ENCODE data around the gene RAB11B. TPM values are rescaled to one million over a fixed set of nuclear protein-coding genes. Genes with fewer than 3 reads are reported as not detected.

RAB11B gene
- total RNA-seq, 3 donors from 2014 or later (not counting 1 experiment from before 2014, with no cell fraction given), result 101 to 116 (median 108) TPM

- Mint-ChIP-seq H3K36me3 (no peaks in the 10 kb centered on the region), H3K27me3 (ENCODE audit: low read depth in 2 of 2) (peaks cover 0 to 7% of the 10 kb centered on the region in 2 donors)
Observed at GRCh38 chr19:8360196-8360595, 30.0 kb upstream of the RAB11B start.

DNA sequence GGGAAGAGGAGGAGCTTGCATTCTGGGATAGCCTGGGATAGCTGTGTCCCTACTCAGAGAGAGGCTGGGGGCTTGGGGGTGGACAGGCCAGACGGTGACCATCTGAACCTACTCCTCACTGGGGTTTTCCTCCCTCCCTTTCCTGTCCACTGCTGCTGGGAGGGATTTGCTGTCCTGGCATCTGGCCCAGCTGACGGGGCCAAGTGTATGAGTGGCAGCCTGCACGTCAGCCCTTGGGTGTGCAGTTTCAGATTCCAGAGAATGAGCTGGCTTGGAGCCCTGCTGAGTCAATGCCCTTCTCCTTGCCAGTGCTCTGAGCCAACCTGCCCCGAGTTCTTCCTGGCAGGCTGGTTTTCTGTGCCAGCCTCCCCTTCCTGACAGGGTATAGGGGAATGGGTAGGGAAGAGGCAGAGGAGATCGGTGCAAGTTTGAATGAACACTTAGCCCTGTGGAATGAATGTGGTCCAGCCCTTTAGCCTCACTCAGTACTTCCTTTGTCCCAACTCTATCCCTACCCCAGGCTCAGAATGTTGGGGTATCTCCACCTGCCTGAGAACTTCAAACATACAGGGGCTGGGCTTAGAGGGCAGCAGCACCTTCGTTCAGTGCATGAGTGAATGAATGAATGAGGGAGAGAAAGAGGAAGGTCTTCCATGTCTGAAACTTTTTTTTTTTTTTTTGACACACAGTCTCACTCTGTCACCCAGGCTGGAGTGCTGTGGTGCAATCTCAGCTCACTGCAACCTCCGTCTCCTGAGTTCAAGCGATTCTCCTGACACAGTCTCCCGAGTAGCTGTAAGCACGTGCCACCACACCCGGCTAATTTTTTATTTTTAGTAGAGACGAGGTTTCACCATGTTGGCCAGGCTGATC lies 28.0 kb upstream of the RAB11B start:
- Histone ChIP-seq H3K27me3 (ENCODE audit: control insufficient read depth, insufficient read depth, low read length) (peaks cover 5% of the 10 kb centered on the region), H3K4me1 (ENCODE audit: control insufficient read depth, insufficient read depth, low read length) (peaks cover 18% of the 10 kb centered on the region), H3K27ac (ENCODE audit: low read length) (no peak overlapping the region), H3K9me3 (ENCODE audit: control insufficient read depth, insufficient read depth, low read length) (no peaks in the 10 kb centered on the region), H3K36me3 (ENCODE audit: control insufficient read depth, insufficient read depth, low read length) (no peaks in the 10 kb centered on the region), H3K4me3 (ENCODE audit: low read length) (no peak overlapping the region)
- Mint-ChIP-seq H3K36me3 (no peaks in the 10 kb centered on the region), H3K9me3 (no peaks in the 10 kb centered on the region), H3K27ac (no peak overlapping the region), H3K4me3 (no peak overlapping the region), H3K4me1 (peaks cover 6 to 17% of the 10 kb centered on the region in 2 donors), H3K27me3 (ENCODE audit: low read depth in 2 of 2) (peaks cover 8 to 16% of the 10 kb centered on the region in 2 donors)
- TF ChIP-seq, protein P1, sequence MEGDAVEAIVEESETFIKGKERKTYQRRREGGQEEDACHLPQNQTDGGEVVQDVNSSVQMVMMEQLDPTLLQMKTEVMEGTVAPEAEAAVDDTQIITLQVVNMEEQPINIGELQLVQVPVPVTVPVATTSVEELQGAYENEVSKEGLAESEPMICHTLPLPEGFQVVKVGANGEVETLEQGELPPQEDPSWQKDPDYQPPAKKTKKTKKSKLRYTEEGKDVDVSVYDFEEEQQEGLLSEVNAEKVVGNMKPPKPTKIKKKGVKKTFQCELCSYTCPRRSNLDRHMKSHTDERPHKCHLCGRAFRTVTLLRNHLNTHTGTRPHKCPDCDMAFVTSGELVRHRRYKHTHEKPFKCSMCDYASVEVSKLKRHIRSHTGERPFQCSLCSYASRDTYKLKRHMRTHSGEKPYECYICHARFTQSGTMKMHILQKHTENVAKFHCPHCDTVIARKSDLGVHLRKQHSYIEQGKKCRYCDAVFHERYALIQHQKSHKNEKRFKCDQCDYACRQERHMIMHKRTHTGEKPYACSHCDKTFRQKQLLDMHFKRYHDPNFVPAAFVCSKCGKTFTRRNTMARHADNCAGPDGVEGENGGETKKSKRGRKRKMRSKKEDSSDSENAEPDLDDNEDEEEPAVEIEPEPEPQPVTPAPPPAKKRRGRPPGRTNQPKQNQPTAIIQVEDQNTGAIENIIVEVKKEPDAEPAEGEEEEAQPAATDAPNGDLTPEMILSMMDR (IDR thresholded peaks at IDR 0.05), result no peak
- DNase-seq, result no peak
- no peak for ATAC-seq
- 59% methylated on average over 10 of the region's 12 CpGs for WGBS (ENCODE audit: insufficient coverage)
- intact Hi-C loops (cut with micrococcal nuclease), result no loop called here

More at GRCh38 chr19:8360196-8360595, 30.0 kb upstream of the RAB11B start:
- WGBS (ENCODE audit: insufficient coverage), result 81% methylated on average over 7 of the region's 8 CpGs
- H3K4me1 Mint-ChIP-seq, result peaks cover 6 to 14% of the 10 kb centered on the region in 2 donors
- H3K4me3 ChIP-seq (ENCODE audit: low read length), result no peak overlapping the region
- ATAC-seq (no peak), DNase-seq (no peak)
- no peaks in the 10 kb centered on the region for H3K9me3 Mint-ChIP-seq
- TF ChIP-seq, protein P1 (IDR thresholded peaks at IDR 0.05), result no peak
- intact Hi-C loops (cut with micrococcal nuclease), result no loop called here
- H3K27me3 ChIP-seq (ENCODE audit: control insufficient read depth, insufficient read depth, low read length), result peaks cover 2% of the 10 kb centered on the region
- peaks cover 21% of the 10 kb centered on the region for H3K4me1 ChIP-seq (ENCODE audit: control insufficient read depth, insufficient read depth, low read length)
- H3K36me3 ChIP-seq (ENCODE audit: control insufficient read depth, insufficient read depth, low read length), result no peaks in the 10 kb centered on the region
- H3K4me3 Mint-ChIP-seq, result no peak overlapping the region
- no peaks in the 10 kb centered on the region for H3K9me3 ChIP-seq (ENCODE audit: control insufficient read depth, insufficient read depth, low read length)
- H3K27ac Mint-ChIP-seq, result no peak overlapping the region
- no peak overlapping the region for H3K27ac ChIP-seq (ENCODE audit: low read length)

DNA sequence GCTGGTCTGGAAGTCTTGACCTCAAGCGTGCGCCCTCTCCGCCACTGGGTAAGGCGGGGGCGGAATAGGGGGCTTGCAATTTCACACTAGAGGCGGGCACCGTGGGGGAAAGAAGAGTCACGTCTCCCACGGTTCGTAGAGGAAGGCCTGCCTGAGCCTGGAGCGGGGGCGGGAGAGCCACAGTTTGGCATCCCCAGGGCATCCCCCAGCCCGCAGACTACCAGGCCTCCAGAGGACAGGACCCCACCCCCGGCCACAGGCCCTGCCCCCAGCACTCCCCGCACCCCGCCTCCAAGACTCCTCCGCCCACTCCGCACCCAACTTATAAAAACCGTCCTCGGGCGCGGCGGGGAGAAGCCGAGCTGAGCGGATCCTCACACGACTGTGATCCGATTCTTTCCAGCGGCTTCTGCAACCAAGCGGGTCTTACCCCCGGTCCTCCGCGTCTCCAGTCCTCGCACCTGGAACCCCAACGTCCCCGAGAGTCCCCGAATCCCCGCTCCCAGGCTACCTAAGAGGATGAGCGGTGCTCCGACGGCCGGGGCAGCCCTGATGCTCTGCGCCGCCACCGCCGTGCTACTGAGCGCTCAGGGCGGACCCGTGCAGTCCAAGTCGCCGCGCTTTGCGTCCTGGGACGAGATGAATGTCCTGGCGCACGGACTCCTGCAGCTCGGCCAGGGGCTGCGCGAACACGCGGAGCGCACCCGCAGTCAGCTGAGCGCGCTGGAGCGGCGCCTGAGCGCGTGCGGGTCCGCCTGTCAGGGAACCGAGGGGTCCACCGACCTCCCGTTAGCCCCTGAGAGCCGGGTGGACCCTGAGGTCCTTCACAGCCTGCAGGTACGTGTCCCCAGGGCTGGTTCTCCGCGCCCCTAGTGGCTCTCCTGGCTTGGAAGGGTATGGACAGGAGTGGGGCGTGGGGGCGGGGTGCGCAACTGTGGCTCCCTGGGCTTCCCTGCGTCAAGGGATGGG lies 26.1 kb upstream of the RAB11B start, which contains the start of gene ANGPTL4:
TSS of gene ANGPTL4 (plus strand) at position 353 of the 969 bp plus-strand sequence. CDS start at position 520, 167 bp downstream.
- H3K4me1 Mint-ChIP-seq, result peaks cover 6 to 17% of the 10 kb centered on the region in 2 donors
- peaks cover 18% of the 10 kb centered on the region for H3K4me1 ChIP-seq (ENCODE audit: control insufficient read depth, insufficient read depth, low read length)
- 4% methylated on average over 81 of the region's 81 CpGs for WGBS (ENCODE audit: insufficient coverage)
- H3K4me3 ChIP-seq (ENCODE audit: low read length), result no peak within 1 kb of the TSS
- H3K27ac Mint-ChIP-seq, result peak within 1 kb of the TSS in 1 of 2 donors; percentile 42
- H3K27me3 Mint-ChIP-seq (ENCODE audit: low read depth in 2 of 2), result peaks cover 8 to 23% of the 10 kb centered on the region in 2 donors
- no peak within 1 kb of the TSS for H3K27ac ChIP-seq (ENCODE audit: low read length)
- H3K36me3 ChIP-seq (ENCODE audit: control insufficient read depth, insufficient read depth, low read length), result no peaks in the 10 kb centered on the region
- no peaks in the 10 kb centered on the region for H3K9me3 Mint-ChIP-seq
- ATAC-seq, result peak; percentile 49 to 81 (median 76)
- intact Hi-C loops (cut with micrococcal nuclease), result no loop called here
- H3K27me3 ChIP-seq (ENCODE audit: control insufficient read depth, insufficient read depth, low read length), result peaks cover 6% of the 10 kb centered on the region
- H3K36me3 Mint-ChIP-seq, result no peaks in the 10 kb centered on the region
- peak within 1 kb of the TSS; percentile 85 for H3K4me3 Mint-ChIP-seq
- DNase-seq, result peak in 1 of 2 donors; percentile 59
- TF ChIP-seq, protein P1 (IDR thresholded peaks at IDR 0.05), result no peak
- H3K9me3 ChIP-seq (ENCODE audit: control insufficient read depth, insufficient read depth, low read length), result no peaks in the 10 kb centered on the region
